ENCODE measurements around the gene FANCI.

FANCI gene

GRCh38 chr15:89198196-89198595 is 45.6 kb upstream of the FANCI start:
- no peaks in the 10 kb centered on the region for H3F3A ChIP-seq (ENCODE audit: insufficient read depth, low read length)
- H3K36me3 ChIP-seq (replicated peaks; ENCODE audit: insufficient read depth, low read length), result no peaks in the 10 kb centered on the region; the same call in none of the 2 replicates
- H3K79me2 ChIP-seq (ENCODE audit: low read length), result no peaks in the 10 kb centered on the region
- H3K27me3 ChIP-seq (replicated peaks; ENCODE audit: insufficient read depth, low read length), result no peaks in the 10 kb centered on the region
- H3K27ac ChIP-seq (ENCODE audit: low read length), result no peak overlapping the region
- no peak for TF ChIP-seq CTCF (IDR thresholded peaks at IDR 0.05; ENCODE audit: low read length)
- no peak for TF ChIP-seq EZH2phosphoT487 (IDR thresholded peaks at IDR 0.05; ENCODE audit: low read length)
- TF ChIP-seq EZH2 (optimal IDR thresholded peaks at IDR 0.05; ENCODE audit: low read depth, low read length), result no peak
- no peaks in the 10 kb centered on the region for H3K9me3 ChIP-seq (replicated peaks; ENCODE audit: insufficient read depth, low read length)
- H3K4me3 ChIP-seq (ENCODE audit: low read length), result no peak overlapping the region
- no peak overlapping the region for H3K4me2 ChIP-seq (ENCODE audit: low read depth, low read length)
- H3K4me1 ChIP-seq (ENCODE audit: low read length), result no peaks in the 10 kb centered on the region
- H3K9ac ChIP-seq (ENCODE audit: low read length), result no peak overlapping the region
- H2AFZ ChIP-seq (ENCODE audit: low read length), result no peak overlapping the region
- H4K20me1 ChIP-seq (ENCODE audit: insufficient read depth, low read length), result no peaks in the 10 kb centered on the region
- DNase-seq, result no peak
- no peaks in the 10 kb centered on the region for H3K9me2 ChIP-seq (replicated peaks; ENCODE audit: insufficient read depth, low read length)

GRCh38 chr15:89198934-89199333 is 44.8 kb upstream of the FANCI start:
- no peak overlapping the region for H2AFZ ChIP-seq (ENCODE audit: low read length)
- no peak overlapping the region for H3K27ac ChIP-seq (ENCODE audit: low read length)
- no peak overlapping the region for H3K4me2 ChIP-seq (ENCODE audit: low read depth, low read length)
- no peak for TF ChIP-seq CTCF (IDR thresholded peaks at IDR 0.05; ENCODE audit: low read length)
- TF ChIP-seq EZH2phosphoT487 (IDR thresholded peaks at IDR 0.05; ENCODE audit: low read length), result no peak
- TF ChIP-seq EZH2 (optimal IDR thresholded peaks at IDR 0.05; ENCODE audit: low read depth, low read length), result no peak
- no peaks in the 10 kb centered on the region for H3F3A ChIP-seq (ENCODE audit: insufficient read depth, low read length)
- no peak overlapping the region for H3K4me3 ChIP-seq (ENCODE audit: low read length)
- no peak for DNase-seq
- H3K9me2 ChIP-seq (replicated peaks; ENCODE audit: insufficient read depth, low read length), result no peaks in the 10 kb centered on the region
- no peaks in the 10 kb centered on the region; the same call in none of the 2 replicates for H3K36me3 ChIP-seq (replicated peaks; ENCODE audit: insufficient read depth, low read length)
- no peaks in the 10 kb centered on the region for H3K4me1 ChIP-seq (ENCODE audit: low read length)
- H3K9me3 ChIP-seq (replicated peaks; ENCODE audit: insufficient read depth, low read length), result no peaks in the 10 kb centered on the region
- no peaks in the 10 kb centered on the region for H3K27me3 ChIP-seq (replicated peaks; ENCODE audit: insufficient read depth, low read length)
- no peaks in the 10 kb centered on the region for H3K79me2 ChIP-seq (ENCODE audit: low read length)
- H3K9ac ChIP-seq (ENCODE audit: low read length), result no peak overlapping the region
- no peaks in the 10 kb centered on the region for H4K20me1 ChIP-seq (ENCODE audit: insufficient read depth, low read length)

GRCh38 chr15:89199746-89200145 is 44.0 kb upstream of the FANCI start:
- no peak for DNase-seq

More at GRCh38 chr15:89199746-89200145, 44.0 kb upstream of the FANCI start:
- Histone ChIP-seq H3K4me2 (ENCODE audit: low read depth, low read length) (no peak overlapping the region), H3K27me3 (replicated peaks; ENCODE audit: insufficient read depth, low read length) (no peaks in the 10 kb centered on the region), H3K9ac (ENCODE audit: low read length) (no peak overlapping the region), H3K27ac (ENCODE audit: low read length) (no peak overlapping the region), H3K9me3 (replicated peaks; ENCODE audit: insufficient read depth, low read length) (no peaks in the 10 kb centered on the region), H3K4me3 (ENCODE audit: low read length) (no peak overlapping the region), H3K36me3 (replicated peaks; ENCODE audit: insufficient read depth, low read length) (no peaks in the 10 kb centered on the region; the same call in none of the 2 replicates), H2AFZ (ENCODE audit: low read length) (no peak overlapping the region), H3K4me1 (ENCODE audit: low read length) (no peaks in the 10 kb centered on the region), H3K79me2 (ENCODE audit: low read length) (no peaks in the 10 kb centered on the region), H3K9me2 (replicated peaks; ENCODE audit: insufficient read depth, low read length) (no peaks in the 10 kb centered on the region), H4K20me1 (ENCODE audit: insufficient read depth, low read length) (no peaks in the 10 kb centered on the region), H3F3A (ENCODE audit: insufficient read depth, low read length) (no peaks in the 10 kb centered on the region)
- TF ChIP-seq CTCF (IDR thresholded peaks at IDR 0.05; ENCODE audit: low read length) (no peak), EZH2phosphoT487 (IDR thresholded peaks at IDR 0.05; ENCODE audit: low read length) (no peak), EZH2 (optimal IDR thresholded peaks at IDR 0.05; ENCODE audit: low read depth, low read length) (no peak)
